HG02588 (cell line): Measurements from ENCODE around the gene THYN1.
A peak's percentile ranks its signal among the peaks of the same experiment; 100 is the strongest.
"Not testable (repeated sequence)": the region's sequence is repeated elsewhere in the genome, so short reads cannot be mapped to it uniquely, and the experiment has no call there.

Source experiments
- ATAC-seq: cut with Tn5 transposase; IDR thresholded peaks from one replicate; pipeline ENCODE4 v1.9.1; 2021; ENCODE audit warnings: mild to moderate bottlenecking, moderate library complexity; ENCODE audit not compliant: unreplicated experiment

The THYN1 gene

DNA sequence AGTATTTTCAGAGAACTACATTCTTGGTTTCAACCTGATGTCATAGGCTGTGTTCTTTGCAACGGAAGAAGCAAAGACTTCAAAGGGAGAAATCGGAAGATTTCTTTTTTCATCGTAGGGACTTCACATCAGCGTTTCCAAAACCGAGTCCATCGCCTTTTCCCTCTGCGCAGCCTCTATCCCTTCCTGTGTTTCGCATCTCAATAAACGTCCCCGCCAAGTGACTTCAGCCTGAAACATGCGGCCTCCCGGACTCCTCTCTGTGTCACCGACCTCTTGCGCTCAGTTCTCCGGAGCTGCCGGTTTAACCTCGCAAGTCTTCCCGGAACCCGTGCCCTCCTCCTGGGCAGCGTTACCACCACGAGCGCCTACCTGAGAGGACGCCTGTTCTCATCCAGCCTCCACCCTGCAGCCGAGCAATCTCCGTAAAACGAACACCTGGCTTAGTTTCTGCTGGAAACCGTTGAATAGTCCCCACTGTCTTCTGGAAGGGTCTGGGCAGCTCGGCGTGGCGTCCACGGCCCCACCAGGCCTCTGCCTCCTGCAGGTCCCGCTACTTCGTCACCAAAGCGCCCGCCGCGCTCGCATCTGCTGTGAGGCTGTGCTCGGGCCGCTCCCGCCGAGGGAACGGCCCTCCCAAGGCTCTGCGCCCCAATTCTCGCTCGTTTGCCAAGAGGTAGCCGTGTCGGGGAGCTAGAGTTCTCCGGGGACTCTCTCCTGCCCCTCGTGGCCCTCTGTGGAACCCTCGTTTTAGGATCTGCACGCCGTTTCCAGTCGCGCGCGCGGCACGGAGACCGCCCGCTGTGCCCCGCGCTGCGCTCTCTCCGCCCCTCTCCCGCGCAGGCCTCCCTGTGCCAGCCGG is 22.6 kb upstream of the THYN1 start, which contains the start of gene GLB1L3:
Gene GLB1L3 (plus strand): TSS at position 846 of the 862 bp plus-strand sequence. CDS start 362 bp downstream, outside the sequence.
- ATAC-seq = peak; percentile 74

DNA sequence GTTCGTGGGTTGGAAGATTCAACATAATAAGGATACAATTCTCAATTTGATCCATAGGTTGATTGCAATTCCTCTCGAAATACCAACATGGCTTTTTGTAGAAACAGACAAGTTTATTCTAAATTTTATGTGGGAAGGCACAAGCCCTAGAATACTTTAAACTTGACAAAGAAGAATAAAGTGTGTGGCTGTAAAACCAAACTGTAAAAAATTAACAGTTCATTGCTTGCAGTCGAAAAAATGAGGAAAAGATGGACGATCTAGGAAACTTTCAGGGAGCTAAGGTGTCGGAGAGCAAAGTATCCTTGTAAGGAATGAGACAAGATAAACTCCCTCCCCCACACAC is 22.0 kb upstream of the THYN1 start:
- ATAC-seq = no peak

DNA sequence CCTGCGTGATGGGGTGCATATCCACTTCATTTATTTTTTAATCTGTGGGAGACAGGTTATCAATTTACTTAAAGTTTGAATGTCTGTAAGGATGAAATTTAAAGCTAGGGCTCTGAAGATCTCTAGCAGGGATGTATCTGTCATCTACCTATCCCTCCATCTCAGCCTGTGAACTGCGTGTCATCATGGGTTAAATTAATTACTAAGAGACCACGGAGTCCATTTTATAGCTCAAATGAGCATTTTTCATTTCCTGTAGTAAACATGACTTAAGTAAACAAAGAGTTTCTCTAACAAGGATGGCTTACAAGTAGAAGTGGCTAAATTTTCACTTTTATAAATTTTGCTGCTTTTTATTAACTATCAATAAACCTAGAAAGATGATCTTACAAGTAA is 20.2 kb upstream of the THYN1 start:
- ATAC-seq = no peak

DNA sequence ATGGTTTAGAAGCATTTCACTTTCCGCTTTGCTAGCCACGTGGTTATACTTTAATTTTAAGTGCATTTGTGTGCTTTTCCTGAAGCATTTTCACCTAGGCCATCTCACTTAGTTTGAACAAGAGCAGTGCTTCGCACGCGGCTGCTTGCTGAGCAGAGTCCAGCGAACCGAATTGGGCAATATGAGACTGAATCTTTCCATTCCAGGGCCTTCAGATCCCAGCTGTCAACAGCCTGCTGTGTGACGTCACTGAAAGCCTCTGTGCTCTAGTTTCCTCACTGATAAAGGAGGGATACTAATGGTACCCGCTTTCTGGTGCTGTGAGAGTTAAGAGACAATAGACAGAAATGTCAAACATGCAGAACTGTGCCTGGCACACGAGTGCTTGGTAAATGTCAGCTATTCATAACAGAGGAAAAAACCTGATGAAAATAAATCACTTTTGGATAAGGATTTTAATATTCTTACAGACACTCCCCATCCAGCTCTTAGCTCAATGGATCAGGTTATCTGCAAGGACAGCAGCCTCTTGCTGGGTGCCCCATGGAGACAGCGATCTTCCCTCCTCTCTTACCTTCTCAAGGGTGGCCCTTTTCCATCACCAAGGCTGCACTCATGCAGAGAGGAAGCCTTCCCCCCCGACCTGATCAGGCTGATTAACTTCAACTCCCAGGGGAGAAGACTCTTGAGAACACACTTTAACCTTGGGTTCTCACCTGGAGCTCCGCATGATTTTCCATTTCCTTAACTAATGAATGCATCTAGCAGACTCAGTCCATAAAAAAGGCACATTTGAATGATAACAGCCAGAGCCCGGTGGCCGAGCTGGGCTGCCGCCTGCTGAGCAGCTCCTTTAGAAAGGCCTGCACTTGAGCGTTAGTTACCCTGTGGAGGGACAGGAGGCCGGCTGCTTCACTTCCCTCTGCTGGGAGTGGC is 19.5 kb upstream of the THYN1 start:
- ATAC-seq = no peak

DNA sequence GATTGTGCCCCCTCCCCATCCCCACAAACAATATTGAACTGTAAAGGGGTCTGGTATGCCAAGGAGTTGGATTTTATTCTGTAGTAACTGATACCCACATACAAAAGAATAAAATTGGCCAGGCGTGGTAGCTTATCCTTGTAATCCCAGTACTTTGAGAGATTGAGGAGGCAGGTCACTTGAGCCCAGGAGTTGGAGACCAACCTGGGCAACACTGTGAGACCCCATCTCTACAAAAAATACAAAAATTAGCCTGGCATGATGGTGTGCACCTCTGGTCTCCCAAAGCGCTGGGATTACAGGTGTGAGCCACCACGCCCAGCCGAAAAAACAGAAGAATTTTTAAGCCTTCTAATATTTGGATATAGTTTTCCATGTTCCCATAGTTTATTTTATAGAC is 18.8 kb upstream of the THYN1 start:
- ATAC-seq = no peak

DNA sequence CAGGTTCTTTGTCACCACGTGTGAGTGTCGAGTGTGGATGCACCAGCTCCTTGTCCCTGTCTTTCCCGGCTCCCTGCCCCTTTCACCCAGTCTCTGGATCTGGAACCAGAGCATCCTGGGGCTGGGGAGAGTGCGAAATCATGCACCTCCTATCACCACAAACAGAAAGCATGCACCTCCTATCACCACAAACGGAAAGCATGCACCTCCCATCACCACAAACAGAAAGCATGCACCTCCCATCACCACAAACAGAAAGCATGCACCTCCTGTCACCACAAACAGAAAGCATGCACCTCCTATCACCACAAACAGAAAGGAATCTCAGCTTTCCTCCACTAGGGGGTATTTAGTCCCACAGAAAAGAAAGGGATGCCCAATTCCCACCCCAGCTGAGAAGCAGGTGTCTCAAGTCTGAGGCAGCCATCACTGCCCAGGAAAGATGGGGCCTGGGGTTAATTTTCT is 17.1 kb upstream of the THYN1 start:
- ATAC-seq = no peak

DNA sequence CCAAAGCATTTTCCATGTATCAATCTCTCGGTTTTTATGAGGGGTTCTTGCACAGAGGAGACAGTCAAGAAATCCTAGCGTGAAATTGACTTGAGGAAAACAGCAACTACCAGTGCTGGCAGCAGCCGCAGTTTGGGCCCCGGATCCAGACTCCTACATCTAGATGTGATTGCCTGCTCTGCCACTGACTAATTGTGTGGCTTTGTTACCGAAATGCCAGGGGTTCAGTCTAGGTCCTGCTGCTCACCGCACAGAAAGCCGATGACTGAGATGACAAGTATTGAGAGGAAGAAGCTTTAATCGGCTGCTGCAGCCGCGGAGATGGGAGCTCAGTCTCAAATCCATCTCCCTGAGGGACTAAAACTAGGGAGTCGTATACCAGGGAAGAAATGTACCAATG is 14.8 kb upstream of the THYN1 start:
- ATAC-seq = no peak

DNA sequence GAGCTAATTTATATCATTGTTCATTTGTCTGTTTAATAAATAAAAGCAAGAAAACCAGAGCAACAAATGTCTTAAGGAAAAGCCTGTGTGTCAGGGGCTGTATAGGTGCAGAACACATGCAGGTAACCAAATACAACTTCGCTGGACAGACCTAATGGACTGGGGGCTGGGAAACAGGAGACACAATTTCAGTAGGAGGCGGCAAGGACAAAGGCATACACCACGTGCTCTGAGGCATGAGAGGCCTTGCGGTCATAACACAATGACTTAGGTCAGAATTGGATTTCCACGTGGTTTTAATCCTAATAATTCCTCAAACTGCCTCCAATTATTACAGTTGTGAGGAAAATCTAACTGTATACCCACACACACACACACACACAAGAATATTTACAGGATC is 14.3 kb upstream of the THYN1 start:
- ATAC-seq = no peak

DNA sequence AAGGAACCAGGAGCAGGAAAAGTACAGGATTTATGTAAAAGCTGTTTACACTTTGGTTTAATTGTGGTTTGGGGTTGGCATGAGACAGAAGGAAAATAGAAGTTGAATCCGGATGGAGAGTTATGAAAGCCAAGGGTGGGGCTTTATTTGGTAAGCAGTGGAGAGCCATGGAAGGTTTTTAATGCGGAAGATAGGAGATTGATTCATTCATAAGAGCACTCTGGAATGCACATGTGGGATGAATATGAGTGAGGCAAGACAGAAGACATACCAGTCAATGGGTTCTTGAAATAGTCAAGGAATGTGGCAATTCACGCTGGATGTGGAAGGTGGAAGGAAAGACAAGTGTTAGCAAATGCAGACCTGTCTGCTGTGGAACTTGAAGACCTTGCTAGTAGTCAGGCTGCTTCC is 13.7 kb upstream of the THYN1 start:
- no peak for ATAC-seq

DNA sequence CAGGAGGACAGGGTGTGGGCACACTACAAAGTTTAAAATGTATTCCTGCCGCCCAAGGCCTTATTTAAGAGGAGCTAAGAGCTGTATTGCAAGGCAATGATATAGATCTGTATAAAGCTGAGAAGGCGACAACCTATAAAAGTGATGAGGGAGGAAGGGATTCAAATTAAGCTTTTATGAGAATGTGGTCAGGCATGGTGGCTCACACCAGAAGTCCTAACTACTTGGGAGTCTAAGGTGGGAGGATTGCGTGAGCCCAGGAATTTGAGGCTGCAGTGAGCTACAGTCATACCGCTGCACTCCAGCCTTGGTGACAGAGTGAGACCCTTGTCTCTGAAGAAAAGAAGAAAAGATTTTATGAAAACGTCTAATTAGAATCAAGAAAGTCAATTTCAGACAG is 13.3 kb upstream of the THYN1 start:
- ATAC-seq = no peak

DNA sequence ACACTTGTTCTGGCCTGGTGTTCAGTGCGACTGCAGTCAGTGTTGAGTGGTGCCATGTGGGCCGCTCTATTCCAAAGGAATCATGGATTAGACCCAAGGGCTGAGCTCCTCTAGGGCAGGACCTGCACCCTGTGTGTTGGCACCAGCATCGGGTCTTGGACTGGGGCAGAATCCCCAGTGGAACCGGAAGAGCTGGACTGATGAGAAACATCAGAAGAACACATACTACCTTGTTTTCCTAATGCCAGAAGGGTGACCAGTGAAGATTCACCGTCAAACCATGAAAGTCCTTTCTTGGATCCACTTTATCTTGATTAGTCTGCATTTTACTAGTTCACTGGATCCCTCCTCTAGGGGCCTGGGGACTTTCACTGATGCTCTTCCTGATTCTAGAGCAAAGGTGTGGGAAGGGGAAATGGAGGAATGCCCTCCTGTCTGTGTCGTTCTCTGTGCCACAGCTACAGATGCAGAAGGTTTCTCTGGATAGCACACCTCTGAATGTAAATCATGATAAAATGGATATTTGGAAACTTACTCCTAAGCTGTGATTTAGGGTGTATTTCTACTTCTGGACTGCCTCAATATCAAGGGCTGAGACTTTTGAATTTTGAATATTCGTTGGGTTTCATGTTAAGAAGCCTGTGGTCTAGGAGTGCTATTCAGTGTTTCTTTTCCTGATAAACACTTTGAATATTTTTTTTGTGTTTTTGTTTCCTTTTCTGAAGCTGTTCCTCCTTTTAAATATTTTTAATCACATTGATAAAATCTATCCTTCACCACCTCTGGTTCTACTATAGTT is 12.0 kb upstream of the THYN1 start:
- ATAC-seq = no peak

DNA sequence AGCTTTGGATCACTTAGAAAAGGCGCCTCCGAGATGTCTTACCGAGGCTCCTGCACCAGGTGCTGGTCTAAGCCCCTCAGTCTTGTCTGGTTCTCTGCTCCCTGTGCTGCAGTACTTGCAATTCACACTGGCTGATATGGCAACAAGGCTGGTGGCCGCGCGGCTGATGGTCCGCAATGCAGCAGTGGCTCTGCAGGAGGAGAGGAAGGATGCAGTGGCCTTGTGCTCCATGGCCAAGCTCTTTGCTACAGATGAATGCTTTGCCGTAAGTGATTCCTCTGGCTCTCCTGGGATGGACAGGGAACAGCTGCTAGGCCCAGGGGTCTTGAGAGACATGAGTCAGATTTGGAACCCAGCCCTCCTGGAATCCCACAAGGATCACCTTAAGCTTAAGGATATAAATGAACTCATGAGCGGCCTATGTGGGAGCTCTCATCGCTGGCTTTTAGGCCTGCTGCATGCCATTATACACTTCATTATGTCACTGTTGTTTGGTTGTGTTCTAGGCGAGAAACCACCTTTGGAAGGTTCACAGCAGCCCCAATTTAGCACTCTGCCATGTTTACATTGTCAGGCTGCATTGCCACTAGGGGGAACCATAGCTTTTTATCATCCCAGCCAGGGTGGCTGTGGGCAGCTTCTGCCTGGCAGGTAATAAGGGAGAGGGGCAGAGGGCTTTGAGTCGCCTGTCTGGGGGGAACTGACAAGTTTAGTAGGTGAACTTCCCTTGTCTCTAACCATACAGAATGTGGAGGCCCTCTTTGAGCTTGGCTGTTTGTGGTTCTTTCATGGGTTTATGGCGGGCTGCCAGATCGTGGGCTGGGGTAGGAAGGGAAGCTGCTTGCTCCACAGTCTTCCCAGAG is 8.7 kb upstream of the THYN1 start:
- no peak for ATAC-seq

DNA sequence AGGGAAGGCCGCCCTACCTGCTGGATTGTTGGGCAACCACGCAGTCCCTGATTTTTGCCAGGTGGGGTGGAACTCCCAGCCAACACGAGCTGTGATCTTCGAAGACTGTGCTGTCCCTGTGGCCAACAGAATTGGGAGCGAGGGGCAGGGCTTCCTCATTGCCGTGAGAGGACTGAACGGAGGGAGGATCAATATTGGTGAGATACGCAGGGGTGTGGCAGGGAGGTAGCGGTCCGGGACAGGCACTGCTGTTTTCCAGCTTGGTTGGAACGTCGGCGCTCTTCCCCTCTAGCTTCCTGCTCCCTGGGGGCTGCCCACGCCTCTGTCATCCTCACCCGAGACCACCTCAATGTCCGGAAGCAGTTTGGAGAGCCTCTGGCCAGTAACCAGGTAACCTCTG is 7.8 kb upstream of the THYN1 start:
- ATAC-seq = no peak

DNA sequence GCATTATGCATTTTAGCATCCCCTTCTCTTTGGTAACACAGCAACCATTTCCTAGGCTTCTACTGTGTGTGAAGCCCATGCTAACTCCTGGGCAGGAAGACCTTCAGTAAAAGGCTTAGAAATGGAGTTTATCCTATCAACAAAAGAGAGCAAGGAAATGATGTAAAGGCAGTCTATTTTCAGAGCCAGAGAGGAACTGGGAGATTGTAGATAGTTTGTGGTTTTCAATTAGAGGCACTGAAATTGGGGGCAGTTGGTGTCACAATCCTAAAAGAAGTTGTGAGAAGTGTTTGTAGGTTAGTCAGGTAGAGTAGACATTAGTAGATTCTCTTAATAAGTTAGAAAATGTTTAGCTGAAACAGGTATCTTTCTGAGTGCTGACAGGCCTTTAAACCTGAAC is 7.4 kb upstream of the THYN1 start:
- ATAC-seq = no peak

DNA sequence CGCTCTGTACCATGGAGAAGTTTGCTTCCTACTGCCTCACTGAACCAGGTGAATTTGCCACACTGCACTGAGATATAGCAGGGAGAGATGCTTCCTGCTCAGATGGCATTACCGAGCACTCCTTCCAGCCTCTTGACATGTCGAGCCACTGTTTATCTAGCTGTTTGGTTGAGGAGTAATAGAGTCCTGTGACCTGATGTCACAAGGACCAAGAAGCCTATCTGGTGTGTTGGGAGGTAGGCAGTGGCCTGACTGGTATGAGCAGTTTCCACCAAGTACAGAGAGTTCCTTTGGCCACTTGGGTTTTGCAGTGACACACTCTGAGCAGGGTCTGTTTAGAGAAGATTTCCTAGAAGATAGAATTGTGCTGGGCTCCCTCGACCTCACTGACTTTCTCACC is 5.4 kb upstream of the THYN1 start:
- ATAC-seq = no peak

DNA sequence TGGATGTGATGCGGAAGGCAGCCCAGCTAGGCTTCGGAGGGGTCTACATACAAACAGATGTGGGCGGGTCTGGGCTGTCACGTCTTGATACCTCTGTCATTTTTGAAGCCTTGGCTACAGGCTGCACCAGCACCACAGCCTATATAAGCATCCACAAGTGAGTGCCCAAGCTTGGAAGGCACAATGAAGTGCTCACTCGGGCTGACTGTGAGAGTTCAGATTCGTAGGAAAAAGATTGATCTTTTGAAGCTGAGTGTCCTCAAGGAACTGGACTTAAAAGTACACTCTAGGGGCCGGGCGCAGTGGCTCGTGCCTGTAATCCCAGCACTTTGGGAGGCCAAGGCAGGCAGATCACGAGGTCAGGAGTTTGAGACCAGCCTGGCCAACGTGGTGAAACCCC is 3.9 kb upstream of the THYN1 start:
- ATAC-seq = no peak

DNA sequence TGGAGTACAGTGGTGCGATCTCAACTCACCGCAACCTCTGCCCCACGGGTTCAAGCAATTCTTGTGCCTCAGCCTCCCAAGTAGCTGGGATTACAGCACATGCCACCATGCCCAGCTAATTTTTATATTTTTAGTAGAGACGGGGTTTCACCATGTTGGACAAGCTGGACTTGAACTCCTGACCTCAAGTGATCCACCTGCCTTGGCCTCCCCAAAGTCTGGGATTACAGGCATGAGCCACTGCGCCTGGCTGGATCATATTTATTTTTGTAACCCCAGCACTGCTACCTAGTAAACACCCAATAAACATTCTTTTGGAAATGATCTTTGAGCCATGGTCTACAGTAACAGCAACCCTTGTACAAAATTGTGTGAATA is 2.0 kb upstream of the THYN1 start:
- ATAC-seq = not testable (repeated sequence)

DNA sequence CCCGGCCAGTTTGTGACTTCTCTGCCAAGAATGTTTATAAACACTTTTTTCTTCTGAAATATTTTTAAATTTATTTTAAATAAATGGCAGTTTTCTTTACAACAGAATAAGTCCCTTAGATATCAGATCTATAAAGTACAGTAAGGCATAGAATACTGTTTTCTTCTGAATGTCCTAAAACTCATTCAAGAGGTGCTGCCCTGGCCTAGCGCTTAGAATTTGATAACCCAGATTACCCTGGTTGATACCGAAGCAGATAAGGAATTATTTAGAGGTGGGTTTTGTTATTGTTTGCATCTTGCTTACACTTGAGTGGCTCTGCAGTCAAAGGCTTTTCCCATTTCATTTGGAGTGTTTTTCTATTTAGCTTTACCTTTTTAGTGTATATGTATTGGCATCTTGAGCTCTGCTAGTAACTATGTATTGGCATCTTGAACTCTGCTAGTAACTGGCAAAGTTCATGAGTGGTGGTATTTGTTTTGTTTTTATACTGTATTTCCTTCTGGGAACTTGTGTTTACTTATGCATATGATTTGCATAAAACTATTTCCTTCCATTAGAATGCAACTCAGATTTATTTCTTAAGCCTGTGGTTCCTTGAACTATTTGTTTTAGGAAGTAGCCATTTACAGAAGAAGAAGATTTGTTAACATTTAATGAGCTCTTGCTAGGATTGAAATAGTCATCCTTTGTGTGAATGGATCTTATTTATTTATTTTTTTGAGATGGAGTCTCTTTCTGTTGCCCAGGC is 1.5 kb upstream of the THYN1 start:
- ATAC-seq = no peak
